Measurements from ENCODE around the gene ZNF672.

Gene ZNF672

GRCh38 chr1:248834343-248834940, 3.6 kb upstream of the ZNF672 start:
- DNase-seq (ENCODE audit: low read depth), result no peak

GRCh38 chr1:248837045-248837780, 811 bp upstream of the ZNF672 start:
- DNase-seq (ENCODE audit: low read depth), result no peak

- DNase-seq (ENCODE audit: low read depth), result peak; percentile 88
Measured at GRCh38 chr1:248838357-248839167, 538 bp downstream of the ZNF672 start.

GRCh38 chr1:248839168-248839555, 1.1 kb downstream of the ZNF672 start:
- no peak for DNase-seq (ENCODE audit: low read depth)

GRCh38 chr1:248840946-248841345, 2.9 kb downstream of the ZNF672 start:
- no peak for DNase-seq (ENCODE audit: low read depth)

- DNase-seq (ENCODE audit: low read depth), result peak; percentile 68
Measured at GRCh38 chr1:248841702-248842395, 3.8 kb downstream of the ZNF672 start.

GRCh38 chr1:248842781-248843331, 4.8 kb downstream of the ZNF672 start:
- no peak for DNase-seq (ENCODE audit: low read depth)

- no peak for DNase-seq (ENCODE audit: low read depth)
Measured at GRCh38 chr1:248843687-248844086, 5.7 kb downstream of the ZNF672 start.

GRCh38 chr1:248844526-248844925, 6.5 kb downstream of the ZNF672 start:
- DNase-seq (ENCODE audit: low read depth), result no peak

GRCh38 chr1:248847181-248847955, 9.3 kb downstream of the ZNF672 start:
- no peak for DNase-seq (ENCODE audit: low read depth)

GRCh38 chr1:248847956-248848561, 10.0 kb downstream of the ZNF672 start:
- DNase-seq (ENCODE audit: low read depth), result no peak

GRCh38 chr1:248848602-248849001, 10.6 kb downstream of the ZNF672 start:
- no peak for DNase-seq (ENCODE audit: low read depth)

GRCh38 chr1:248849152-248849551, 11.1 kb downstream of the ZNF672 start:
- no peak for DNase-seq (ENCODE audit: low read depth)

- DNase-seq (ENCODE audit: low read depth), result no peak
Measured at GRCh38 chr1:248849637-248850036, 11.6 kb downstream of the ZNF672 start.

- no peak for DNase-seq (ENCODE audit: low read depth)
Measured at GRCh38 chr1:248850124-248850523, 12.1 kb downstream of the ZNF672 start.

- no peak for DNase-seq (ENCODE audit: low read depth)
Measured at GRCh38 chr1:248850536-248851251, 12.7 kb downstream of the ZNF672 start.

- DNase-seq (ENCODE audit: low read depth), result no peak
Measured at GRCh38 chr1:248851390-248851789, 13.4 kb downstream of the ZNF672 start.

GRCh38 chr1:248852481-248853405, 14.7 kb downstream of the ZNF672 start:
- no peak for DNase-seq (ENCODE audit: low read depth)
